Parathyroid adenoma (tissue), 2 donors: ENCODE results near the gene PTPRT.

Experiments
- H2AFZ ChIP-seq: fragments of 300-600 bp; sonication (generic); one replicate; pipeline ENCODE4 v1.7.0; 2017; ENCODE audit warnings: antibody characterized with exemption, mild to moderate bottlenecking
- H3K27ac ChIP-seq: fragments of 300-600 bp; sonication (generic); one replicate; pipeline ENCODE4 v1.7.0; 2017
- H3K27me3 ChIP-seq: fragments of 300-600 bp; sonication (generic); one replicate; pipeline ENCODE4 v1.7.0; 2017; ENCODE audit warnings: low read length; ENCODE audit not compliant: control insufficient read depth, insufficient read depth
- H3K36me3 ChIP-seq: fragments of 300-600 bp; sonication (generic); one replicate; pipeline ENCODE4 v1.7.0; 2017; ENCODE audit warnings: low read length; ENCODE audit not compliant: control insufficient read depth, insufficient read depth
- H3K4me1 ChIP-seq: fragments of 300-600 bp; sonication (generic); one replicate; pipeline ENCODE4 v1.7.0; 2017; ENCODE audit warnings: control low read depth
- H3K4me2 ChIP-seq: fragments of 300-600 bp; sonication (generic); one replicate; pipeline ENCODE4 v1.7.0; 2017; ENCODE audit warnings: low read length
- H3K4me3 ChIP-seq: fragments of 300-600 bp; sonication (generic); one replicate; pipeline ENCODE4 v1.7.0; 2017; ENCODE audit warnings: low read depth, low read length
- H3K79me2 ChIP-seq: fragments of 300-600 bp; sonication (generic); one replicate; pipeline ENCODE4 v1.7.0; 2017; ENCODE audit warnings: control low read depth
- H3K9ac ChIP-seq: fragments of 300-600 bp; sonication (generic); one replicate; pipeline ENCODE4 v1.7.0; 2017; ENCODE audit warnings: mild to moderate bottlenecking
- H3K9me3 ChIP-seq: fragments of 300-600 bp; sonication (generic); one replicate; pipeline ENCODE4 v1.7.0; 2017; ENCODE audit warnings: low read length; ENCODE audit not compliant: control insufficient read depth
- TF ChIP-seq, protein P1 (sequence below): fragments of 300-600 bp; sonication (generic); IDR thresholded peaks from one replicate; pipeline ENCODE4 v1.7.0; 2017; ENCODE audit warnings: antibody characterized with exemption, mild to moderate bottlenecking
- donor health status: primary hyperparathyroidism.

Gene PTPRT

DNA sequence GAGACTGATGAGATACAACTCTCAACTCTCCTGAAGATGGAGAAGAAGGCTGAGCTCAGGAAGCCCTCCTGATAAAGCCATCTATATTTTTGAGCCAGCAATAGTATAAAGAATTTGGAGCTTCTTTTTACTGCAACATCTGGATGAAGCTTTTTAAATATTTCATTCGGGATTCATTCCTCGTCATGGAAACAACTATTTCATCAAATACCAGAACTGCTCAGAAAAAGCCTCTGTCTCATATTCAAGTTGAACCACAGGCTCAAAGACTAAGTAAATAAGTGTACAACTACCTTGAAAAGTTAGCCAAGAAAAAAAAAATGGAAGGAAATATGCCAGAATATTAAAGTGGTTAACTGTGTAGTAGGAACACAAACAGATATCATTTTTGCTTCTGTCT is 37.8 kb downstream of the PTPRT start:
- Histone ChIP-seq H3K9ac (no peak overlapping the region), H3K27me3 (no peaks in the 10 kb centered on the region), H2AFZ (no peak overlapping the region), H3K4me1 (no peaks in the 10 kb centered on the region), H3K27ac (no peak overlapping the region), H3K9me3 (no peaks in the 10 kb centered on the region), H3K4me3 (no peak overlapping the region), H3K36me3 (no peaks in the 10 kb centered on the region), H3K79me2 (peaks cover 37% of the 10 kb centered on the region), H3K4me2 (no peak overlapping the region)
- TF ChIP-seq, protein P1, sequence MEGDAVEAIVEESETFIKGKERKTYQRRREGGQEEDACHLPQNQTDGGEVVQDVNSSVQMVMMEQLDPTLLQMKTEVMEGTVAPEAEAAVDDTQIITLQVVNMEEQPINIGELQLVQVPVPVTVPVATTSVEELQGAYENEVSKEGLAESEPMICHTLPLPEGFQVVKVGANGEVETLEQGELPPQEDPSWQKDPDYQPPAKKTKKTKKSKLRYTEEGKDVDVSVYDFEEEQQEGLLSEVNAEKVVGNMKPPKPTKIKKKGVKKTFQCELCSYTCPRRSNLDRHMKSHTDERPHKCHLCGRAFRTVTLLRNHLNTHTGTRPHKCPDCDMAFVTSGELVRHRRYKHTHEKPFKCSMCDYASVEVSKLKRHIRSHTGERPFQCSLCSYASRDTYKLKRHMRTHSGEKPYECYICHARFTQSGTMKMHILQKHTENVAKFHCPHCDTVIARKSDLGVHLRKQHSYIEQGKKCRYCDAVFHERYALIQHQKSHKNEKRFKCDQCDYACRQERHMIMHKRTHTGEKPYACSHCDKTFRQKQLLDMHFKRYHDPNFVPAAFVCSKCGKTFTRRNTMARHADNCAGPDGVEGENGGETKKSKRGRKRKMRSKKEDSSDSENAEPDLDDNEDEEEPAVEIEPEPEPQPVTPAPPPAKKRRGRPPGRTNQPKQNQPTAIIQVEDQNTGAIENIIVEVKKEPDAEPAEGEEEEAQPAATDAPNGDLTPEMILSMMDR = no peak

DNA sequence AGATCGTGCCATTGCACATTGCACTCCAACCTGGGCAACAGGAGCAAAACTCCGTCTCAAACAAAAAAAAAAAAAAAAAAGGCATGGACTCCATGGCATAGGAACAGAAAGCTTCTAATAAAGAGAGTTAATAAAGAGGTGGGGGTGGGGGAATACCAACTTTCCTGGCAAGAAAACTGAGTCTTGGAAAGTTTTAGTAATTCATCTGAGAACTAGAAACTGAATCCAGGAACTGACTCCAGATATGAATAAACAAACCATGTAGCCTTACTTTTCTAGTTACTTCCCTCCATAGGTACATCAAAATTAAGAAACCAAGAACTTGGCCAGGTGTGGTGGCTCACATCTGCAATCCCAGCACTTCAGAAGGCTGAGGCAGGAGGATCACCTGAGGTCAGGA is 38.5 kb downstream of the PTPRT start:
- Histone ChIP-seq H2AFZ (no peak overlapping the region), H3K4me2 (no peak overlapping the region), H3K79me2 (peaks cover 42% of the 10 kb centered on the region), H3K4me3 (no peak overlapping the region), H3K9ac (no peak overlapping the region), H3K27me3 (no peaks in the 10 kb centered on the region), H3K4me1 (no peaks in the 10 kb centered on the region), H3K36me3 (no peaks in the 10 kb centered on the region), H3K9me3 (no peaks in the 10 kb centered on the region), H3K27ac (no peak overlapping the region)
- TF ChIP-seq, protein P1 = no peak

DNA sequence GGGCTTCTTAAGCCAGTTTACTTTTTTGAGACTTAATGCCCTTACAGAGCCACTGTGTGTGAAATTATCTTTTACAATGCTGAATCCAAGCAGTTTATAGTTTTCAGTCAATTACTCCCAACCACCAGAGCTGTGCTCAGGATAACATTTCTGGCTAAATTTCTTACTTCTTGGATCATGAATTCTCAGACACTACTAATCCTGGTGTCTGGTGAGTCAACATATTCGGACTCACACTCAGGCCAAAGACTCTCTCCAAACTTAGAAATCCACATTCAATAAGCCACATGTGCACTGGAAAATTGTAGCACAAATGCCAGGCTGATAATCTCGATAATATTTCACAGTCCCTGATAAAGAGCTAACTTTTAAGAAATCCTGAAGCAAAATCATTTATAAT is 49.0 kb downstream of the PTPRT start:
- Histone ChIP-seq H3K4me1 (peaks cover 6% of the 10 kb centered on the region), H3K9me3 (no peaks in the 10 kb centered on the region), H3K27ac (no peak overlapping the region), H3K4me2 (no peak overlapping the region), H3K79me2 (peaks cover 20% of the 10 kb centered on the region), H3K9ac (no peak overlapping the region), H3K27me3 (no peaks in the 10 kb centered on the region), H2AFZ (no peak overlapping the region), H3K4me3 (no peak overlapping the region), H3K36me3 (no peaks in the 10 kb centered on the region)
- TF ChIP-seq, protein P1 = no peak

DNA sequence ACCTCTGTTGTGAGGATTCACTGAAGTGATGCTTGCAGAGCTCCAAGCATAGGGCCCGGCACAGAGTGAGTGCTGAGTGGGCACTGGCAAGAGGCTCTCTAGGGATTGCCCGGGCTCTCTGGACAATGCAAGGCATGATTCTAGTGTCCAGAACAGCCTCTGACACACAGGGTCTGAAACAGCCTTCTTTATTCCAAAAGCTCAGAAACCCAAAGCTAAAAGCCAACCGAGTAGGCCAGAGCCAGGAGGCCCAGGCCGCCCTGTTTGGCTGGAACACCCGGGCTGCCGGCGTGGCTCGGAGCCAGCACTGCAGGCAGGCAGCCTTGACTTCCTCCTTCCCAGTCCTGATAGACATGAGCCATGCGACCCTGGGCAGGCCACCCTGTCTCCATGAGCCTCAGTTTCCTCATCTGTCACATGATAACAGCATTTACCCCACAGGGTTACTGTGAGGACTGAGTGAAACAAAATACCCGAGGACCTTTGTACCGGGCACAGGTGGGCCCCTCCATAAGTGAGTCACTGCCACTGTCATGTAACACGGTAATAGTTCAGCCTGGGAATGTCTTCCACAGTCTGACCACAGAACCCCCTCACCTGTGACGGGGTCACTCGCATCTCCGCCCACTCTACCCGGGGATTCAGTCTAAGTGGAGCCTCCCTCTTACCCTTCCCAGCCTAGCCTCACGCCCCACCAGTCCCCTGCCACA is 51.5 kb downstream of the PTPRT start:
- Histone ChIP-seq H3K79me2 (peaks cover 8% of the 10 kb centered on the region), H3K4me1 (peaks cover 6% of the 10 kb centered on the region), H3K27ac (no peak overlapping the region), H3K9me3 (no peaks in the 10 kb centered on the region), H3K9ac (no peak overlapping the region), H2AFZ (peak overlapping the region; percentile 61), H3K36me3 (no peaks in the 10 kb centered on the region), H3K27me3 (no peaks in the 10 kb centered on the region), H3K4me2 (no peak overlapping the region), H3K4me3 (no peak overlapping the region)
- TF ChIP-seq, protein P1 = no peak

DNA sequence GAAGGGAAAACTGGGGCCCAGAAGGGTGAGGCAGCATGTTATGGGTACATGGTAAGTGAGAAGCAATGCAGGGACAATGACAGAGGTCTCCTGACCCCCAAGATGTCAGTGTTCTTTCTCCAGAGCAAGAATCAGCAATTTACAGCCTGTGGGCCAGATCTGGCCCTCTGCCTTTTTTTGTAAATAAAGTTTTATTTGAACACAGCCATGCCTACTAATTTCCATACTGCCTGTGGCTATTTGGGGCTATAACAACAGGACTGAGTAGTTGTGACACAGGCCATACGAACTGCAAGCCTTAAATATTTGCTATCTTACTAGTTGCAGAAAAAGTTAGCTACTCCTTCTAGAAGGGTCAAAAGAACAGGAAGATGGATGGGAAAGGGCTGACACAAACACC is 52.5 kb downstream of the PTPRT start:
- Histone ChIP-seq H3K27me3 (no peaks in the 10 kb centered on the region), H3K36me3 (no peaks in the 10 kb centered on the region), H3K27ac (no peak overlapping the region), H2AFZ (no peak overlapping the region), H3K4me2 (no peak overlapping the region), H3K4me1 (peaks cover 6% of the 10 kb centered on the region), H3K9me3 (no peaks in the 10 kb centered on the region), H3K4me3 (no peak overlapping the region), H3K9ac (no peak overlapping the region), H3K79me2 (peaks cover 8% of the 10 kb centered on the region)
- TF ChIP-seq, protein P1 = no peak
